ENCODE results near the gene ASMT. TPM values are rescaled to one million over a fixed set of nuclear protein-coding genes. Genes with fewer than 3 reads are reported as not detected.
A peak's percentile ranks its signal among the peaks of the same experiment; 100 is the strongest.

The ASMT gene
- total RNA-seq, 1 donor from 2014 or later = 37.5 TPM

DNA sequence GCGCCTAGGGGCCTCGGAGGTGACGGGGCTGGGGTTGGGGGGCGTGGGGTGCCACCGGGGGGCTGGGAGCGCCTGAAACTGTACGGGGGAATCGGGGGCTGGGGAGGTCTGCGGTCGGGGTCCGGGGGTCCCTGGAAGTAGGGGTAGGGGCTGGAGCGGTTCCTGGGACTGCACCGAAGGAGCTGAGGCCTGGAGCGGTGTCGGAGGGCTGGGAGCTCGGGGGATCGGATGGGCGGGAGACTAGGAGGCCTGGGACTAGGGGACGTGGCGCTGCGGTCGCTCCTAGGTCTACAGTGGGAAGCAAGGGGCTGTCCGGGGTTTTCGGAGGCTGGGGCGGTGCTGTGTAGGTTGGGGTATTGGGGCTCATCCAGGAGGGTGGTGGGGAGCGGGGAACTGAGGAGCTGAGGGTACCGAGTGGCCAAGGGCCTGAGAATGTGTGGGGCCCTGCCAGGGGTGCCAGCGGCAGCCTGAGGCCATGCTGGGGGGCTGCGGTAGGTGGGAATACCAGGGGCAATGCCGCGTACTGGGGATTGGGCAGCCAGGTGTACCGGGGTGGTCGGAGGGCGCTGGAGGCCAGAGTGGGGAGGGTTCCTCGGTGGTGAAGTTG lies 22.9 kb upstream of the ASMT start:
- TF ChIP-seq, protein P1, sequence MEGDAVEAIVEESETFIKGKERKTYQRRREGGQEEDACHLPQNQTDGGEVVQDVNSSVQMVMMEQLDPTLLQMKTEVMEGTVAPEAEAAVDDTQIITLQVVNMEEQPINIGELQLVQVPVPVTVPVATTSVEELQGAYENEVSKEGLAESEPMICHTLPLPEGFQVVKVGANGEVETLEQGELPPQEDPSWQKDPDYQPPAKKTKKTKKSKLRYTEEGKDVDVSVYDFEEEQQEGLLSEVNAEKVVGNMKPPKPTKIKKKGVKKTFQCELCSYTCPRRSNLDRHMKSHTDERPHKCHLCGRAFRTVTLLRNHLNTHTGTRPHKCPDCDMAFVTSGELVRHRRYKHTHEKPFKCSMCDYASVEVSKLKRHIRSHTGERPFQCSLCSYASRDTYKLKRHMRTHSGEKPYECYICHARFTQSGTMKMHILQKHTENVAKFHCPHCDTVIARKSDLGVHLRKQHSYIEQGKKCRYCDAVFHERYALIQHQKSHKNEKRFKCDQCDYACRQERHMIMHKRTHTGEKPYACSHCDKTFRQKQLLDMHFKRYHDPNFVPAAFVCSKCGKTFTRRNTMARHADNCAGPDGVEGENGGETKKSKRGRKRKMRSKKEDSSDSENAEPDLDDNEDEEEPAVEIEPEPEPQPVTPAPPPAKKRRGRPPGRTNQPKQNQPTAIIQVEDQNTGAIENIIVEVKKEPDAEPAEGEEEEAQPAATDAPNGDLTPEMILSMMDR (IDR thresholded peaks at IDR 0.05) = no peak
- intact Hi-C loops (cut with DNase I) = loop anchor here (1.0 to 5.0 kb wide), 9 partner anchors 138 to 1337 kb away; partner anchors contain the start of genes ARSD, CD99, GTPBP6 and PPP2R3B
- H3K36me3 ChIP-seq = peaks cover 30 to 36% of the 10 kb centered on the region in 2 donors
- H3K27me3 ChIP-seq = no peaks in the 10 kb centered on the region
- DNase-seq (ENCODE audit: low spot score in 2 of 2) = no peak
- no peaks in the 10 kb centered on the region for H3K9me3 ChIP-seq
- H3K4me3 ChIP-seq = peak overlapping the region; percentile 97 to 98
- peak overlapping the region; percentile 82 to 87 for H3K27ac ChIP-seq
- H3K4me1 ChIP-seq = peaks cover 0 to 9% of the 10 kb centered on the region in 2 donors

DNA sequence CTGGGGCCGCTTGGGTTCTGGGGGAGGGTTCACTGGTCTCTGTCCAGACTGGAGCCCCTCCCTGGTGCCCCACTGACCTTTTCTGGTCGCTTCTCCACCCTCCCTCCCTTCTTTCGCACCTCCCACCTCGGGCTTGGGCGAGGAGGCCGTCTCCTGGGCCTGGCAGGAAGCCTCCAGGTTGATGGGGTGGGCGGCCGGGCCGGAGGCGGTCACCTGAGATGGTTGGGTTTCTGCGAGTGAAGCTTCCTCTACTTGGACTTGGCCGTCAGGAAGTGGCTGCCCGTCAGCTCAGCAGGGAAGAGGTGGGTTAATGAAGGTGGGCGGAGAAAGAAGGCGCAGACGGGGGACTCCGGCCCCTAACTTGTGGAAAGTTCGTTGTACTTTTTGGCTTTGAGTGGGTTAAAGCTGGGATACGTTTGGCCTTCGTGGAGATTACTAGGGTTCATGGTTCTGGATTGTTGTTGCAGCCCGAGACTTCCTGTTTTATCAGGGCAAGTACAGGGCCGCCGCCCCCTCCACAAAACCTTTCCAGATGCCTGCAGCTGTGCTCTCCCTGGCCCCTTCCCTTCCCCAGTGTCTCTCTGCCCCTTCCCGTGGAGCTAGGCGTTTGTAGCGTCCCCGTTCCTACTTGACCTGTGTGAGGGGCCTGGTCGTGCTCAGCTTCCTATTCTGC lies 22.3 kb upstream of the ASMT start:
- TF ChIP-seq, protein P1 (IDR thresholded peaks at IDR 0.05) = no peak
- H3K4me1 ChIP-seq = peaks cover 0 to 9% of the 10 kb centered on the region in 2 donors
- peak overlapping the region; percentile 97 to 98 for H3K4me3 ChIP-seq
- intact Hi-C loops (cut with DNase I) = loop anchor here (5.0 kb wide), 3 partner anchors 905 to 1205 kb away; partner anchors contain the start of genes CD99 and PPP2R3B
- DNase-seq (ENCODE audit: low spot score in 2 of 2) = no peak
- peak overlapping the region; percentile 82 to 87 for H3K27ac ChIP-seq
- no peaks in the 10 kb centered on the region for H3K9me3 ChIP-seq
- no peaks in the 10 kb centered on the region for H3K27me3 ChIP-seq
- peaks cover 36 to 43% of the 10 kb centered on the region in 2 donors for H3K36me3 ChIP-seq

DNA sequence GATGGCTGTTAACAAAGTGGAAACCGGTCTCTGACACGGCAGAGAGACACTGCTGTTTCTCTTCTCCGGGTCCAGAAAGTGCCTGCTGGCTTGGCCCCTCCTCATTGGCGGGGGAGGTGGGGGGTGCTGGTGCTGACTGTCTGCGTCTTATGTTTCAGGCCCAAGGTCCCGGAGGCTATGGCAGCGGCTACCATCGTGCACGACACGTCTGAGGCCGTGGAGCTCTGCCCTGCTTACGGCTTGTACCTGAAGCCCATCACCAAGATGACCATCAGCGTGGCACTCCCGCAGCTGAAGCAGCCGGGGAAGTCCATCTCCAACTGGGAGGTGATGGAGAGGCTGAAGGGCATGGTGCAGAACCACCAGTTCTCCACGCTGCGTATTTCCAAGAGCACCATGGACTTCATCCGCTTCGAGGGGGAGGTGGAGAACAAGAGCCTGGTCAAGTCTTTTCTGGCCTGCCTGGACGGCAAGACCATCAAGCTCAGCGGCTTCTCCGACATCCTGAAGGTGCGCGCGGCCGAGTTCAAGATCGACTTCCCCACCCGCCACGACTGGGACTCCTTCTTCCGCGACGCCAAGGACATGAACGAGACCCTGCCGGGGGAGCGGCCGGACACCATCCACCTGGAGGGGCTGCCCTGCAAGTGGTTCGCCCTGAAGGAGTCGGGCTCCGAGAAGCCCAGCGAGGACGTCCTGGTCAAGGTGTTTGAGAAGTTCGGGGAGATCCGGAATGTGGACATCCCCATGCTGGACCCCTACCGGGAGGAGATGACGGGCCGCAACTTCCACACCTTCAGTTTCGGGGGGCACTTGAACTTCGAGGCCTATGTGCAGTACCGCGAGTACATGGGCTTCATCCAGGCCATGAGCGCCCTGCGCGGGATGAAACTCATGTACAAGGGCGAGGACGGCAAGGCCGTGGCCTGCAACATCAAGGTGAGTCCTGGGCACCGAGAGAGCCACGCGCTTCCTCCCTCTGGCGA lies 21.3 kb upstream of the ASMT start:
- Histone ChIP-seq H3K4me3 (peak overlapping the region; percentile 97 to 98), H3K36me3 (peaks cover 46 to 52% of the 10 kb centered on the region in 2 donors), H3K27ac (no peak overlapping the region), H3K9me3 (no peaks in the 10 kb centered on the region), H3K4me1 (peaks cover 0 to 9% of the 10 kb centered on the region in 2 donors), H3K27me3 (no peaks in the 10 kb centered on the region)
- DNase-seq (ENCODE audit: low spot score in 2 of 2) = no peak
- intact Hi-C loops (cut with DNase I) = loop anchor here (5.0 kb wide), 3 partner anchors 904 to 1206 kb away; partner anchors contain the start of genes CD99 and PPP2R3B
- TF ChIP-seq, protein P1 (IDR thresholded peaks at IDR 0.05) = no peak

DNA sequence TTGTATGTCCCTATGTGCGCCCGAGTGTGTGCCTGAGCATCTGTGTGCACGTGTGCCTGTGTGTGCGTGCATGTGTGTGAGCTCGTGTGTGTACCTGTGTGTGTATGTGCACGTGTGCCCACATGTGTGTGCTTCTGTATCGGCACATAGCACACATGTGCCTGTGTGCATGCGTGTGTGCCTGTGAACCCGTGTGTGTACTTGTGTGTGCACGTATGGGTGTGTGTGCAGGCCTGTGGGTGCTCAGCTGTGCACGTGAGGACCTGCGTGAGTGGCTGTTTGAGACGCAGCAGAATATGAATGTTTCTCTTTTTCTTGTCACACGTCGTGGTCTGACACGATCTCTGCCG lies 19.2 kb upstream of the ASMT start:
- intact Hi-C loops (cut with DNase I) = no loop called here
- no peak overlapping the region for H3K27ac ChIP-seq
- H3K9me3 ChIP-seq = no peaks in the 10 kb centered on the region
- TF ChIP-seq, protein P1 (IDR thresholded peaks at IDR 0.05) = no peak
- H3K27me3 ChIP-seq = no peaks in the 10 kb centered on the region
- no peak for DNase-seq (ENCODE audit: low spot score in 2 of 2)
- H3K4me1 ChIP-seq = peaks cover 0 to 9% of the 10 kb centered on the region in 2 donors
- H3K36me3 ChIP-seq = peaks cover 67 to 73% of the 10 kb centered on the region in 2 donors
- H3K4me3 ChIP-seq = no peak overlapping the region

DNA sequence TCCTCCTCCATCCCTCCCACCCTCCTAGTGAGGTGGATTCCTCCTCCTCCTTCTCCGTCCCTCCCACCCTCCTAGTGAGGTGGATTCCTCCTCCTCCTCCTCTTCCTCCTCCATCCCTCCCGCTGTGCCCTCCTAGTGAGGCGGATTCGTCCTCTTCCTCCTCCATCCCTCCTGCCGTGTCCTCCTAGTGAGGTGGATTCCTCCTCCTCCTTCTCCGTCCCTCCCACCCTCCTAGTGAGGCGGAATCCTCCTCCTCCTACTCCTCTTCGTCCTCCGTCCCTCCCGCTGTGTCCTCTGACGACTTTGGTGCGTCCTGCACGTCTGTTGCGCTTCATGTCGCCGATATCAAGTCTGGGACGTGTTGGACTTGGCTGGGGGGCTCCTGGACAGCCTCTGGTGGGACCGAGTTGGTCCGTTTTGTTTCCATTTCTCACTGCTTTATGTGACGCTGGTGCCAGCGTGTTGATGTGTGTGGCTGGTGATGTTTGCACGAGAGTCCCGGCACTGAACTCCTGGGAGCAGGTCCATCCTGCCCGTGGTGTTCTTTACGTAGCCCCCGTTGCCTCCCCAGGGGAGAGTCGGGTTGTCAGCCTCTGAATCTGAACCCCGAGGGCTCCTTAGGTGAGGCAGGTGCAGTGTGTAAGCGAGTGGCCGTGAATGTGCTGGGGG lies 18.0 kb upstream of the ASMT start:
- TF ChIP-seq, protein P1 (IDR thresholded peaks at IDR 0.05) = no peak
- no peak overlapping the region for H3K27ac ChIP-seq
- H3K4me1 ChIP-seq = peaks cover 0 to 9% of the 10 kb centered on the region in 2 donors
- no peak overlapping the region for H3K4me3 ChIP-seq
- H3K9me3 ChIP-seq = no peaks in the 10 kb centered on the region
- peaks cover 78 to 85% of the 10 kb centered on the region in 2 donors for H3K36me3 ChIP-seq
- no peaks in the 10 kb centered on the region for H3K27me3 ChIP-seq
- no peak for DNase-seq (ENCODE audit: low spot score in 2 of 2)
- intact Hi-C loops (cut with DNase I) = no loop called here

All from ascending aorta (tissue), 2 donors.